Astrocyte of the cerebellum (primary cell): ENCODE measurements around the gene DCUN1D3.
"Not testable (repeated sequence)": the region's sequence is repeated elsewhere in the genome, so short reads cannot be mapped to it uniquely, and the experiment has no call there.

ENCODE experiments used
- DNase-seq: peaks from one replicate; pipeline ENCODE4 v3.0.0-alpha.2; 2011; ENCODE audit warnings: low read depth
- H3K4me3 ChIP-seq: 2 replicates; pipeline ENCODE4 v1.5.1; 2011; ENCODE audit warnings: mild to moderate bottlenecking, low read depth, low read length, moderate library complexity
- in situ Hi-C: cut with HindIII; loops from 2 replicates; pipeline ENCODE4 v1.10.0; 2017; ENCODE audit warnings: low sequenced_read_pairs
- TF ChIP-seq, protein P1 (sequence below): IDR thresholded peaks from 2 replicates; pipeline ENCODE4 v1.5.1; 2012; ENCODE audit warnings: low read length, low read depth, moderate library complexity, mild to moderate bottlenecking; ENCODE audit errors: missing control alignments

Gene DCUN1D3, protein sequence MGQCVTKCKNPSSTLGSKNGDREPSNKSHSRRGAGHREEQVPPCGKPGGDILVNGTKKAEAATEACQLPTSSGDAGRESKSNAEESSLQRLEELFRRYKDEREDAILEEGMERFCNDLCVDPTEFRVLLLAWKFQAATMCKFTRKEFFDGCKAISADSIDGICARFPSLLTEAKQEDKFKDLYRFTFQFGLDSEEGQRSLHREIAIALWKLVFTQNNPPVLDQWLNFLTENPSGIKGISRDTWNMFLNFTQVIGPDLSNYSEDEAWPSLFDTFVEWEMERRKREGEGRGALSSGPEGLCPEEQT

GRCh38 chr16:20900299-20901067, at the start of gene DCUN1D3, which contains the start of gene LYRM1:
Gene DCUN1D3, minus strand, starts transcription at chr16:20900358. Its CDS starts 37,820 bp downstream, at chr16:20862538.
Gene LYRM1, plus strand, starts transcription at chr16:20900771. Its CDS starts 14,785 bp downstream, at chr16:20915556.
- peak within 1 kb of the TSS; percentile 71 for H3K4me3 ChIP-seq
- peak; percentile 99 for DNase-seq
- TF ChIP-seq, protein P1, sequence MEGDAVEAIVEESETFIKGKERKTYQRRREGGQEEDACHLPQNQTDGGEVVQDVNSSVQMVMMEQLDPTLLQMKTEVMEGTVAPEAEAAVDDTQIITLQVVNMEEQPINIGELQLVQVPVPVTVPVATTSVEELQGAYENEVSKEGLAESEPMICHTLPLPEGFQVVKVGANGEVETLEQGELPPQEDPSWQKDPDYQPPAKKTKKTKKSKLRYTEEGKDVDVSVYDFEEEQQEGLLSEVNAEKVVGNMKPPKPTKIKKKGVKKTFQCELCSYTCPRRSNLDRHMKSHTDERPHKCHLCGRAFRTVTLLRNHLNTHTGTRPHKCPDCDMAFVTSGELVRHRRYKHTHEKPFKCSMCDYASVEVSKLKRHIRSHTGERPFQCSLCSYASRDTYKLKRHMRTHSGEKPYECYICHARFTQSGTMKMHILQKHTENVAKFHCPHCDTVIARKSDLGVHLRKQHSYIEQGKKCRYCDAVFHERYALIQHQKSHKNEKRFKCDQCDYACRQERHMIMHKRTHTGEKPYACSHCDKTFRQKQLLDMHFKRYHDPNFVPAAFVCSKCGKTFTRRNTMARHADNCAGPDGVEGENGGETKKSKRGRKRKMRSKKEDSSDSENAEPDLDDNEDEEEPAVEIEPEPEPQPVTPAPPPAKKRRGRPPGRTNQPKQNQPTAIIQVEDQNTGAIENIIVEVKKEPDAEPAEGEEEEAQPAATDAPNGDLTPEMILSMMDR, result no peak
- in situ Hi-C loops, result no loop called here

- TF ChIP-seq, protein P1, result no peak
- in situ Hi-C loops, result no loop called here
- H3K4me3 ChIP-seq, result no peak overlapping the region
- DNase-seq, result no peak
These were observed 49.5 kb upstream of the DCUN1D3 start for GRCh38 chr16:20949660-20950059.

DNA sequence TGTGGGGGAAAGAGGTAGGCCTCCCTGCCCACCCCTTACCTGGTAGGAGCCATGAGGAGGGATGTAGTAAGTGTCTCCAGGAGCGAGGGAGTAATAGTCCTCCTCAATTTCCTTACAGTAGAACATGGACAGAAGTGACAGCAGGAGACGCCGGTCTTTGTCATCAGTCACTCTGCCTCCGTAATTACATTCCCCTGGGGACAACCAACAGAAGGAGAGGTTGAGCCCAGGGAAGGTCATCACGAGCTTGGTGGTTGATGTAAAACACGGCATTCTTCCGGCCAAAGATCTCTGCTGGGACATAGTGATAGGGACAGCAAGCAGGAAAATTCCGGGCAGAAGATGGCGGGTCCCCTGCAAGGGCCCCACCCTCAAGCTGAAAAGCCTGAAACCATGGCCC, 48.3 kb upstream of the DCUN1D3 start:
- DNase-seq, result no peak
- in situ Hi-C loops, result no loop called here
- H3K4me3 ChIP-seq, result no peak overlapping the region
- TF ChIP-seq, protein P1, result no peak

GRCh38 chr16:20946015-20946629, 46.0 kb upstream of the DCUN1D3 start:
- TF ChIP-seq, protein P1, result no peak
- no peak overlapping the region for H3K4me3 ChIP-seq
- in situ Hi-C loops, result no loop called here
- no peak for DNase-seq

DNA sequence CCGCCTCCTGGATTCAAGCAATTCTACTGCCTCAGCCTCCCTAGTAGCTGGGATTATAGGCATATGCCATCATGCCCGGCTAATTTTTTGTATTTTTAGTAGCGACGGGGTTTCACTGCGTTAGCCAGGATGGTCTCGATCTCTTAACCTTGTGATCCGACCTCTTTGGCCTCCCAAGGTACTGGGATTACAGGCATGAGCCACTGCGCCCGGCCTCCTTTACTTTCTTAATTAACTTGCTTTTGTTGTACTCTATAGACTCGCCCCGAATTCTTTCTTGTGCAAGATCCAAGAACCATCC, 45.4 kb upstream of the DCUN1D3 start:
- in situ Hi-C loops, result not testable (repeated sequence)

DNA sequence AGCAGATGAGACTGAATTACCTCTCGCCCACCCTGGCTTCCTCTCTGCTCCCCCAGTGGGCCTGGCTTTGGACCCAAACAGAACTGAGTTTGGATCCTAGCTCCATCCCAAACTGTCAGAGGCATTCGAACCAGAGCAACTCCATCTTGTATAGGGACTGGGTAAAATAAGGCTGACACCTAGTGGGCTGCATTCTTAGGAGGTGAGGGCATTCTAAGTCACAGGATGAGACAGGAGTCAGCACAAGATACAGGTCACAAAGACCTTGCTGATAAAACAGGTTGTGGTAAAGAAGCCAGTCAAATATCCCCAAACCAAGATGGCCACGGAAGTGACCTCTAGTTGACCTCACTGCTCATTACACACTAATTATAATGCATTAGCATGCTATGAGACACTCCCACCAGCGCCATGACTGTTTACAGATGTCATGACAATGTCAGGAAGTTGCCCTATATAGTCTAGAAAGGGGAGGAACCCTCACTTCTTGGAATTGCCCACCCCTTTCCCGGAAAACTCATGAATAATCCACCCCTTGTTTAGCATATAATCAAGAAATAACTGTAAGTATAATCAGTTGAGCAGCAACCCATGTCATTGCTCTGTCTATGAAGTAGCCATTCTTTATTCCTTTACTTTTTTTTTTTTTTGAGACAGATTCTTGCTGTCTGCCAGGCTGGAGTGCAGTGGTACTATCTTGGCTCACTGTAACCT, 44.9 kb upstream of the DCUN1D3 start:
- no peak overlapping the region for H3K4me3 ChIP-seq
- in situ Hi-C loops, result no loop called here
- DNase-seq, result no peak
- TF ChIP-seq, protein P1, result no peak

More for the DNA sequence above, 45.4 kb upstream of the DCUN1D3 start:
- DNase-seq, H3K4me3 ChIP-seq: not testable (repeated sequence)
